Activated CD4-positive, alpha-beta memory T cell treated with anti-CD3 and anti-CD28 coated beads, Interleukin-2, amount 10 ng/mL, durations not matched to agents 7 days and 5 days (primary cell): ENCODE measurements around the gene DMRTB1. TPM values are rescaled to one million over a fixed set of nuclear protein-coding genes. Genes with fewer than 3 reads are reported as not detected.

Source experiments
- CTCF ChIA-PET: fragments of 350-600 bp; sonication (Branson Sonifier 250); formaldehyde crosslinking; loops from one replicate; lab custom pipeline; 2021; ENCODE audit warnings: antibody characterized with exemption, inconsistent platforms; lab: Charles Lee
- POLR2A ChIA-PET: fragments of 350-600 bp; sonication (Branson Sonifier 250); formaldehyde crosslinking; loops from one replicate; lab custom pipeline; 2021; ENCODE audit warnings: antibody characterized with exemption; lab: Charles Lee
- DNase-seq: peaks from one replicate; pipeline ENCODE4 v3.0.0-alpha.2; 2020
- H3K27ac Mint-ChIP-seq: one replicate; pipeline ENCODE4 v1.8.0; 2021; ENCODE audit warnings: mild to moderate bottlenecking, mixed read lengths
- H3K27me3 Mint-ChIP-seq: one replicate; pipeline ENCODE4 v1.8.0; 2021; ENCODE audit warnings: mixed read lengths
- H3K36me3 Mint-ChIP-seq: one replicate; pipeline ENCODE4 v1.8.0; 2021; ENCODE audit warnings: low read depth, mixed read lengths
- H3K4me1 Mint-ChIP-seq: one replicate; pipeline ENCODE4 v1.8.0; 2021; ENCODE audit warnings: mixed read lengths
- H3K4me3 Mint-ChIP-seq: one replicate; pipeline ENCODE4 v1.8.0; 2021; ENCODE audit warnings: mild to moderate bottlenecking, mixed read lengths
- H3K9me3 Mint-ChIP-seq: one replicate; pipeline ENCODE4 v1.8.0; 2021; ENCODE audit warnings: mixed read lengths
- total RNA-seq, 2 experiments: library from RNA; stranded (reverse); gene quantifications; one replicate each; pipeline ENCODE4 v1.2.3, GENCODE V29; 2021

Gene DMRTB1
- total RNA-seq, 2 experiments from 2014 or later = not detected

DNA sequence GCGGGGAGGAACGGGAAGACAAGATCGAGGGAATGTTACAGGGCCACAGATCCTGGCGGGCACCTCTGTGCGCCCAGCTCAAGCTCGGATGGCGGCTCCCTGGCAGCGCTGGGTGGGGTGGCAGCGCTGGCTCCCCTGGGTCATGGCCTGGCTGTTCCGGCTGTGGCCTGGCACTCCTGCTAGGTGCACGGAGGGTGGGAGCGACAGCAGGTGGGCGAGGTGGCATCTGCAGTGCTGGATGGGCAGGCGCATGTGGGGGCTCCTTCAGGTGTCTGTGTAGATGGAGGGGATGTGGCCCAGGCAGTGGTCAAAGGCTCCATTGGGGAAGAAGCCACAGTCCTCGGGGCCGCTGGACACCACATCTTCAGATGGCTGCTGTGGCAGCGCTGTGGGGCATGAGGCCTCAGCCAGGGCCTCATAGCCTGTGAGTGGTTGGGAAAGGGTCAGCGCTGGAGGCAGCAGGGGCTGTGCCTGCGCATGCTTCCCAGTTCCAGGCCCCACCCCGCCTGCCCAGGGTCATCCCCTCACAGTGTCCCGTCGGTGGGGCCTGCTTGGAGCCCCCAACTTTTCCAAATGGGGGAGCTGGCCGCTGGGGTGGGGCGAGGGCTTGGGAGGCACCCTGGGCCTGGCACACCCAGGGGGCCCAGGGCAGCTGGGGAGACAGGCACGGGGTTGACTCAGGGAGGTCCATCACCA is 47.3 kb downstream of the DMRTB1 start:
- DNase-seq = no peak
- ChIA-PET CTCF (no interaction called here), POLR2A (no interaction called here)
- H3K9me3 Mint-ChIP-seq = no peaks in the 10 kb centered on the region
- no peaks in the 10 kb centered on the region for H3K27me3 Mint-ChIP-seq
- H3K27ac Mint-ChIP-seq = no peak overlapping the region
- no peaks in the 10 kb centered on the region for H3K4me1 Mint-ChIP-seq
- H3K36me3 Mint-ChIP-seq = no peaks in the 10 kb centered on the region
- H3K4me3 Mint-ChIP-seq = no peak overlapping the region

- no peak overlapping the region for H3K27ac Mint-ChIP-seq
- POLR2A ChIA-PET = no interaction called here
- DNase-seq = no peak
- CTCF ChIA-PET = no interaction called here
- no peak overlapping the region for H3K4me3 Mint-ChIP-seq
- H3K4me1 Mint-ChIP-seq = no peaks in the 10 kb centered on the region
- H3K36me3 Mint-ChIP-seq = no peaks in the 10 kb centered on the region
- H3K9me3 Mint-ChIP-seq = no peaks in the 10 kb centered on the region
- no peaks in the 10 kb centered on the region for H3K27me3 Mint-ChIP-seq
Observed at GRCh38 chr1:53507116-53507820, 48.1 kb downstream of the DMRTB1 start.

DNA sequence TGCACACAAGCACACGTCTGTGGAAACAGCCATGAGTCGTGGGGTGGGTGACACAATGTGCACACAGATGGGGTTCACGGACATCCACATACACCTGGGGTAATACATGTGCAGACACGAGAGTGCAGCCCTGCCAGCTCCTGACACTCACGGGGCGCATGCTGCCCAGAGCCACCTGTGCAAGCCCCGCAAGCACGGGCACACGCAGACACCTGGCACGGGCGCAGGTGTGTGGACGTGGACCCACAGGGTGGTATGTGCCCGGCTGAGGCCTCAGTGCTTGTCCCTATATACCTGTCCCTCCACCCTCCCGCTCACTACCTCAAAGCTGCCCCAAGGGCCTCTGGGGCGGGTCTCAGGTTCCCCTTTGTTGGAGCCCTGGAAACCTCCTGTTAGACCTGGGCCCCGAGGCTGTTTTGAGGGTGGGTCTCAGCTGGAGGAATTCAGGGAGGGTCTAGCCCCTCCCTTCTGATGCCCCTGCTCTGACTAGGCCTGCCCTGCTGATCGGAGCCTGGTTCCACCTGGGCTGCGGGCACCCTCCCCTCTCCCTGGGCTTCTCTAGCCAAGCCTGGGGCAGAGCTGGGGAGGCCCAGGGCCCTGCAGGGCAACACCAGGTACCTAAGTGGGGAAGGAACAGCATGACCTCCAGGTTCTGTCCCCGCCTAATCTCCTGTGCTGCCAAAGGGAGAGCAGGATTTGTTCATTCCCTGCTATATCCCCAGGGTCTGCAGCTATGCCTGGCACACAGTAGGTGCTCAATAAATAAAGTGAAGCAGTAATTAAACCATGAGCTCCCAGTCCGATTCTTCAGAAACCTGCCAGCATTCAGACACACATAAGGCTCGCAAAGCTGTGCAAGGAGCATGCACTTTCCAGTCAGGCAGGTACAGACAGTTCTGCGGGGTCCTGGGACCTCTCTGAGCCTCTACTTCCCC is 49.1 kb downstream of the DMRTB1 start:
- Mint-ChIP-seq H3K27ac (no peak overlapping the region), H3K4me3 (no peak overlapping the region), H3K27me3 (no peaks in the 10 kb centered on the region)

GRCh38 chr1:53508991-53509666 is 49.9 kb downstream of the DMRTB1 start:
- POLR2A ChIA-PET = no interaction called here
- H3K9me3 Mint-ChIP-seq = no peaks in the 10 kb centered on the region
- CTCF ChIA-PET = no interaction called here
- H3K4me1 Mint-ChIP-seq = no peaks in the 10 kb centered on the region
- no peak overlapping the region for H3K27ac Mint-ChIP-seq
- H3K36me3 Mint-ChIP-seq = no peaks in the 10 kb centered on the region
- no peak for DNase-seq
- H3K27me3 Mint-ChIP-seq = no peaks in the 10 kb centered on the region
- no peak overlapping the region for H3K4me3 Mint-ChIP-seq

More for the DNA sequence above, 49.1 kb downstream of the DMRTB1 start:
- ChIA-PET POLR2A (no interaction called here), CTCF (no interaction called here)
- Mint-ChIP-seq H3K36me3 (no peaks in the 10 kb centered on the region), H3K9me3 (no peaks in the 10 kb centered on the region), H3K4me1 (no peaks in the 10 kb centered on the region)
- no peak for DNase-seq

DNA sequence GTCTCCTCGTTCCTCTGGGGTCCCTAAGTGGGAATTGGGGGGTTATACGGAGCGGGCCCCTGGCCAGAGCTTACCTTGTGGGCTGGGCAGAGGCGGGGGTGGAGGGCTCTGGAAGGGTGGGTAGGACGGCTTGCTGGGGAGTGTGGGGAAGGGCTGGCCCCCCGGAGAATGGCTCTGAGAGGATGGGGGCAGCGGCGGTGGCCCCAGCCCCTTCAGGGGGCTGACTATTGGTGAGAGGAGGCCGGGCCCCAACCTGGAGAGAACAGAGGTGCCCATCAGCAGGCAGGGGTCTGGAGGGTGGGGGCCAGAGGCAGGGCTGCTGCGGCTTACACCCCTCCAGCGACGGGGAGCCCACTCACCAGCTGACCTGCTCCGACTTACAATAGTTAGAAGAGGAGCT is 50.6 kb downstream of the DMRTB1 start:
- H3K4me3 Mint-ChIP-seq = no peak overlapping the region
- H3K36me3 Mint-ChIP-seq = no peaks in the 10 kb centered on the region
- ChIA-PET CTCF (no interaction called here), POLR2A (no interaction called here)
- H3K4me1 Mint-ChIP-seq = no peaks in the 10 kb centered on the region
- no peak overlapping the region for H3K27ac Mint-ChIP-seq
- DNase-seq = no peak
- no peaks in the 10 kb centered on the region for H3K27me3 Mint-ChIP-seq
- no peaks in the 10 kb centered on the region for H3K9me3 Mint-ChIP-seq

DNA sequence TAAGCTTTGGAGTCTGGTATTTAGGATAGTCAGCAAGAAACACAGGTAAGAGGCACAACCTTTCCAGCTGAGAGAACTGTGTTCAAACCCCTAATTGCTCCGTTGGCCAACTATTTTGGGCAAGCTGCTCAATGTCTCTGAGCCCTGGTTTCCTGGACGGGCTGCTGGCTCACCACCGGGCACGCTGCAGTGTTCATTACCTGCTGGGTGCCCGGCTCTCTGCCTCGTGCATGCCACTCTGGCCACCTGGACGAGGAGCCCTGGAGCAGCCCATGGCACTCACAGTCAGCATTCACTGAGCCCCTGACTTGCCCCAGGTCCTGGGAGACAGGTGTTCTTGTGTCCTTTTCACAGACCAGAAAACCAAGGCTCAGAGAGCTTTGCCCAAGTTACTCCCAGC is 51.0 kb downstream of the DMRTB1 start:
- Mint-ChIP-seq H3K36me3 (no peaks in the 10 kb centered on the region), H3K9me3 (no peaks in the 10 kb centered on the region), H3K4me1 (no peaks in the 10 kb centered on the region), H3K4me3 (no peak overlapping the region), H3K27ac (no peak overlapping the region), H3K27me3 (no peaks in the 10 kb centered on the region)
- CTCF ChIA-PET = no interaction called here
- DNase-seq = no peak
- POLR2A ChIA-PET = no interaction called here

DNA sequence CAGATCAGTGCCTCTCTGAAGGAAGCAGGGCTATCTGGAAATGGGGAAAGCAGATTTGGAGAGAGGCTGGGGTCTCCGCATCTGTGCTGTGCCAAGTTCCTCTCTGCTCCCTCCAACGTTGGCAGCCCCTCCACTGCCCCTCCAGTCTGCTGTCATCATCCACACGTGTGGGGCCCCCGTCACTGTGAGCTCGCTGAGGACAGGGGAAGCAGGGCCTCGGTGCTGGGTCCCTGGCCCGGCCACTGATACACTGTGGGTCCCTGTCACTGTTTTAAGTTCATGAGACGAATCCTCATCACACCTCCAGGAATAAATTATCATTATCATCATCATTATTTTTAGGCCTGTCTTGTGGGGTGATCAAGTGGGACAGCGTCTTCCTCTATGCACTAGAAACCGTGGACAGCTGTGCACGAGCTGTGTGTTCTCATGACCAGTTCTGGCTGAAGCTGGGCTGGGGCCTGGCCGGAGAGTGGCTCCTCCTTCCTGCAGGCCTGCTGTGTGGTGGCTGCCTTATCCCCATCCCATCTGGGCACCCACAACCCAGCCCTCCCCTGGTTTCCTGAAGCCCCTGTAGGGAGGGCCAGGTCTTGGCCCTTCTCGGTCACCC is 52.2 kb downstream of the DMRTB1 start:
- H3K27me3 Mint-ChIP-seq = no peaks in the 10 kb centered on the region
- H3K4me1 Mint-ChIP-seq = no peaks in the 10 kb centered on the region
- H3K27ac Mint-ChIP-seq = no peak overlapping the region
- ChIA-PET POLR2A (no interaction called here), CTCF (no interaction called here)
- no peak for DNase-seq
- H3K9me3 Mint-ChIP-seq = no peaks in the 10 kb centered on the region
- H3K4me3 Mint-ChIP-seq = no peak overlapping the region
- H3K36me3 Mint-ChIP-seq = no peaks in the 10 kb centered on the region

DNA sequence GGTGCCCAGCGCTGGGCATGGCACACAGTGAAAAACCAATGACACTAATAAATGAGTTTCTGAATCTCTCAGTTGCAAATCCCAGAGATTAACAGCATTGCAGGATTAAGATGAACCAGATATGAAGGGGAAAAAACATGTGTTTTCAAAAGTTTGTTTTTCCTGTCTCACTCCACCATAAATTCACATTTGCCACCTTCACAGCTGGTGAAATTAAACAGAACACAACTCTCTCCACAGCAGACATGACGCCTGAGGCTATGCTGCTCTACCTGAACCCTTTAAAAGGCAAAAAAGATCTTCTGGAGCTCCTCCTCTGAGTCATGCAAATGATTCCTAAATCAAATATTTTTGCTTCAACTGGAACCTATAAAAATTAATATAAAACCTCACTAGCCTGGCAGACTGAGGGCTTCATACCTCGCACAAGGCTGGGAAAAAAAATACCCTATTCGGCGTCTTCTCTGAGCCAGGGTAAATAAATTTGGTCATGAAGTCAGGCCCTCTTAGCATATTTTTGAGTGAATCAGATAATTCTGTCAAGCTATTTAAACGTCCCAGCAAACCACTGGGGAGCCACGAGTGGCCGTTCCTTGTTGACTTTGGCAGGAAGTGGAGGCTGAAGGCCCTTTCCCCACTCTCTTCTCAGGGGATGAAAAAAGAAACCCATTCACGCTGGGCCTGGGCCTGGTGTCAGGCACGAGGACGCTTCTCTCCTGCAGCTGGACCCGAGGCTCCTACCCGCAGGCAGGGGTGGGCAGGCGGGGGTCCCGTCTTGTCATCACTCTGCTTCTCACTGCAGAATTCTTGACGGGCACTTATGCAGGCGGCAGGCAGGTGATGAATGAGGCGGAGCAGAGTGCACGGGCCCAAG is 53.0 kb downstream of the DMRTB1 start:
- H3K4me3 Mint-ChIP-seq = no peak overlapping the region
- no peak for DNase-seq
- ChIA-PET POLR2A (no interaction called here), CTCF (no interaction called here)
- H3K36me3 Mint-ChIP-seq = no peaks in the 10 kb centered on the region
- no peak overlapping the region for H3K27ac Mint-ChIP-seq
- no peaks in the 10 kb centered on the region for H3K27me3 Mint-ChIP-seq
- no peaks in the 10 kb centered on the region for H3K9me3 Mint-ChIP-seq
- H3K4me1 Mint-ChIP-seq = no peaks in the 10 kb centered on the region

- CTCF ChIA-PET = no interaction called here
- H3K4me1 Mint-ChIP-seq = no peaks in the 10 kb centered on the region
Observed at GRCh38 chr1:53512807-53513755, 53.9 kb downstream of the DMRTB1 start.

GRCh38 chr1:53513846-53514245 is 54.6 kb downstream of the DMRTB1 start:
- Mint-ChIP-seq H3K36me3 (no peaks in the 10 kb centered on the region), H3K4me1 (no peaks in the 10 kb centered on the region), H3K4me3 (no peak overlapping the region), H3K27ac (no peak overlapping the region), H3K27me3 (no peaks in the 10 kb centered on the region), H3K9me3 (no peaks in the 10 kb centered on the region)
- CTCF ChIA-PET = no interaction called here
- no peak for DNase-seq
- POLR2A ChIA-PET = no interaction called here

More at GRCh38 chr1:53512807-53513755, 53.9 kb downstream of the DMRTB1 start:
- POLR2A ChIA-PET = no interaction called here
- Mint-ChIP-seq H3K9me3 (no peaks in the 10 kb centered on the region), H3K27ac (no peak overlapping the region), H3K27me3 (no peaks in the 10 kb centered on the region), H3K4me3 (no peak overlapping the region), H3K36me3 (no peaks in the 10 kb centered on the region)
- DNase-seq = no peak

- POLR2A ChIA-PET = no interaction called here
- no peaks in the 10 kb centered on the region for H3K36me3 Mint-ChIP-seq
- no peak for DNase-seq
- H3K27me3 Mint-ChIP-seq = no peaks in the 10 kb centered on the region
- no peak overlapping the region for H3K27ac Mint-ChIP-seq
- no peaks in the 10 kb centered on the region for H3K9me3 Mint-ChIP-seq
- no peaks in the 10 kb centered on the region for H3K4me1 Mint-ChIP-seq
- CTCF ChIA-PET = no interaction called here
- H3K4me3 Mint-ChIP-seq = no peak overlapping the region
Observed at GRCh38 chr1:53514436-53514835, 55.2 kb downstream of the DMRTB1 start.
